Calu3 (cell line): ENCODE measurements around the gene CBR3. TPM values are rescaled to one million over a fixed set of nuclear protein-coding genes. Genes with fewer than 3 reads are reported as not detected.

Experiments used
- BruUV-seq: library from RNA; stranded (reverse); fragments of 400-500 nt; replicated peaks from 2 replicates; lab custom pipeline; 2021; lab: Mats Ljungman, UMichigan
- CTCF ChIA-PET: fragments of 300-600 bp; sonication (Branson Sonifier 250); formaldehyde crosslinking; loops from one replicate; lab custom pipeline; 2022; ENCODE audit warnings: antibody characterized with exemption; lab: Charles Lee
- DNase-seq: peaks from one replicate; pipeline ENCODE4 v3.0.0; 2022
- H3K27ac Mint-ChIP-seq: one replicate; pipeline ENCODE4 v1.8.0; 2022; ENCODE audit warnings: mixed read lengths; ENCODE audit not compliant: unreplicated experiment
- H3K27me3 Mint-ChIP-seq: one replicate; pipeline ENCODE4 v1.8.0; 2022; ENCODE audit warnings: mixed read lengths; ENCODE audit not compliant: unreplicated experiment
- H3K36me3 Mint-ChIP-seq: one replicate; pipeline ENCODE4 v1.8.0; 2022; ENCODE audit warnings: mild to moderate bottlenecking, moderate library complexity, mixed read lengths; ENCODE audit not compliant: insufficient read depth, unreplicated experiment
- H3K4me1 Mint-ChIP-seq: one replicate; pipeline ENCODE4 v1.8.0; 2022; ENCODE audit warnings: mild to moderate bottlenecking, low read depth, mixed read lengths; ENCODE audit not compliant: unreplicated experiment
- H3K4me3 Mint-ChIP-seq: one replicate; pipeline ENCODE4 v1.8.0; 2022; ENCODE audit warnings: mild to moderate bottlenecking, low read depth, moderate library complexity, mixed read lengths; ENCODE audit not compliant: unreplicated experiment
- H3K9me3 Mint-ChIP-seq: one replicate; pipeline ENCODE4 v1.8.0; 2022; ENCODE audit warnings: low read depth, mixed read lengths; ENCODE audit not compliant: unreplicated experiment
- CTCF ChIP-seq: fragments of 200-600 bp; IDR thresholded peaks from one replicate; pipeline ENCODE4 v1.8.0; 2022; ENCODE audit warnings: antibody characterized with exemption; ENCODE audit not compliant: unreplicated experiment
- intact Hi-C: fragments of 100-400 bp; cut with micrococcal nuclease; formaldehyde crosslinking; loops from one replicate; pipeline ENCODE4 v1.10.0; 2022; ENCODE audit not compliant: unreplicated experiment
- total RNA-seq: library from RNA; stranded (reverse); gene quantifications from 2 replicates; pipeline ENCODE4 v1.2.3, GENCODE V29; 2022

CBR3 gene
- total RNA-seq, 1 experiment from 2014 or later: 2.8 TPM

GRCh38 chr21:36188081-36188681 lies 53.3 kb downstream of the CBR3 start:
- DNase-seq: peak; percentile 53
- Mint-ChIP-seq H3K9me3 (no peaks in the 10 kb centered on the region), H3K27ac (peak overlapping the region; percentile 45), H3K4me1 (peaks cover 8% of the 10 kb centered on the region), H3K36me3 (no peaks in the 10 kb centered on the region), H3K27me3 (no peaks in the 10 kb centered on the region), H3K4me3 (peak overlapping the region; percentile 60)
- intact Hi-C loops: no loop called here
- TF ChIP-seq CTCF: no peak
- CTCF ChIA-PET: interaction anchor here (0.6 to 1.1 kb wide), 6 partner anchors 14 to 36 kb away, joined by 3 to 5 read pairs (median 3); no protein-coding TSS in a partner anchor
- BruUV-seq: no TSS peak

- peaks cover 8% of the 10 kb centered on the region for H3K4me1 Mint-ChIP-seq
- H3K9me3 Mint-ChIP-seq: no peaks in the 10 kb centered on the region
- TF ChIP-seq CTCF: no peak
- H3K4me3 Mint-ChIP-seq: no peak overlapping the region
- H3K27ac Mint-ChIP-seq: no peak overlapping the region
- CTCF ChIA-PET: interaction anchor here (0.6 kb wide), 1 partner anchor 63 kb away, joined by 7 read pairs; no protein-coding TSS in a partner anchor
- BruUV-seq: no TSS peak
- intact Hi-C loops: no loop called here
- no peaks in the 10 kb centered on the region for H3K36me3 Mint-ChIP-seq
- no peaks in the 10 kb centered on the region for H3K27me3 Mint-ChIP-seq
- no peak for DNase-seq
These were observed 54.1 kb downstream of the CBR3 start for GRCh38 chr21:36188937-36189336.

DNA sequence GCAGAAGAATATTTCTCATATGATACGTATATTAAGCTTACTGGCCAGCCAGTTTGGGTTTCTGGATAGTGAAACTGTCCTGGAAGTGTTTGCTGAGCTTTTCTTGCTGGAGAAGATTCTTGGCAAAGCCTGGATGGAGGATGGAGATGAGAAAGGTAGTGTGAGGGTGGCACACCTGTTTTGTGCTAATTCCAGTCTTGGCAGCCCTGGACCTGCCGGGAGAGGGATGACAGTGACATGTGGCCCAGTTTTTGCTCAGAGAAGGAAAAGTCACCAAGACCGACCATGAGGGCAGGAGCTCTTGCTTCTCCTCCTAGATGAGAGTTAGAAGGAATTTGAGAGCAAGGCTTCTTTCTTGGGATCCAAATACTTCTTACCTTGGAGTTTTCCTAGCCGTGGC lies 55.9 kb downstream of the CBR3 start:
- no peaks in the 10 kb centered on the region for H3K9me3 Mint-ChIP-seq

DNA sequence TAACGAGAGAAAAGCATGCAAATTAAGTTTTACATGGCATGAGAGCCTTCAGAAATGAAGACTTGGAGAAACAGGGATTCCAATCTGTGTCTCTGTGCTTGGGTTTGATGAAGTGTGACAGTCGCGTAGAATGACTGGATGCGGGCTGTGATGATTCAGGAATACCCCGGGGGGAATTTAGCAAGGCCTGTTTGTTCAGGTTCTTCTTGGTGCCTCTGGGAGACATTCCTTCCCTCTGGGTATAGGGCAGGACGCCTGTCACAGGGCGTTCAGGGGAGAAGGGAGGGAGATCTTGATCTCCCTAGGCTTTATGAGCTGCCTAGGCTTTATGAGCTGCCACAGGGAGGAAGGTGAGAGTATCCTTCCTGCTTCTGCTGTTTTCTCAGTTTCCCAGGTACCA lies 58.3 kb downstream of the CBR3 start:
- Mint-ChIP-seq H3K4me3 (no peak overlapping the region), H3K27ac (no peak overlapping the region), H3K4me1 (peaks cover 5% of the 10 kb centered on the region), H3K27me3 (no peaks in the 10 kb centered on the region), H3K9me3 (no peaks in the 10 kb centered on the region), H3K36me3 (no peaks in the 10 kb centered on the region)
- CTCF ChIA-PET: no interaction called here
- DNase-seq: no peak
- intact Hi-C loops: no loop called here
- no peak for TF ChIP-seq CTCF
- BruUV-seq: no TSS peak

More for the DNA sequence above, 55.9 kb downstream of the CBR3 start:
- CTCF ChIA-PET: no interaction called here
- peaks cover 8% of the 10 kb centered on the region for H3K4me1 Mint-ChIP-seq
- no peak for DNase-seq
- no peak overlapping the region for H3K4me3 Mint-ChIP-seq
- BruUV-seq: no TSS peak
- H3K27ac Mint-ChIP-seq: no peak overlapping the region
- no peaks in the 10 kb centered on the region for H3K27me3 Mint-ChIP-seq
- intact Hi-C loops: no loop called here
- no peak for TF ChIP-seq CTCF
- H3K36me3 Mint-ChIP-seq: no peaks in the 10 kb centered on the region
